ENCODE results near the gene SLC4A2.
A peak's percentile ranks its signal among the peaks of the same experiment; 100 is the strongest.

The SLC4A2 gene

GRCh38 chr7:151118108-151119054 lies 59.0 kb downstream of the SLC4A2 start:
- no peak for DNase-seq

GRCh38 chr7:151119055-151119415 lies 59.6 kb downstream of the SLC4A2 start:
- no peak for DNase-seq

DNA sequence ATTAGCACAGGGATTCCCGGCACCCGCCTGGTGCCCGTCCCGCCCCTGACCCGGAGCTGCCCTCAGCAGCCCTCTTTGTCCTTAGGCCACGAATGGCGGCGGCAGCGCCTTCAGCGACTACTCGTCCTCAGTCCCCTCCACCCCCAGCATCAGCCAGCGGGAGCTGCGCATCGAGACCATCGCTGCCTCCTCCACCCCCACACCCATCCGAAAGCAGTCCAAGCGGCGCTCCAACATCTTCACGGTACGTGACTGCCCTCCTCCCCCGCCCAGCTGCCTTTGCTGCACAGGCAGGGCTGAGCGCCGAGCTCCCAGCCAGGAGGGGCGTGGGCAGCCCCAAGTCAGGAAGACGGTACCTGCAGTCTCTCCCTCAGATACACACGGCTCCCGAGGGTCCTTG lies 60.5 kb downstream of the SLC4A2 start:
- no peak for DNase-seq

DNA sequence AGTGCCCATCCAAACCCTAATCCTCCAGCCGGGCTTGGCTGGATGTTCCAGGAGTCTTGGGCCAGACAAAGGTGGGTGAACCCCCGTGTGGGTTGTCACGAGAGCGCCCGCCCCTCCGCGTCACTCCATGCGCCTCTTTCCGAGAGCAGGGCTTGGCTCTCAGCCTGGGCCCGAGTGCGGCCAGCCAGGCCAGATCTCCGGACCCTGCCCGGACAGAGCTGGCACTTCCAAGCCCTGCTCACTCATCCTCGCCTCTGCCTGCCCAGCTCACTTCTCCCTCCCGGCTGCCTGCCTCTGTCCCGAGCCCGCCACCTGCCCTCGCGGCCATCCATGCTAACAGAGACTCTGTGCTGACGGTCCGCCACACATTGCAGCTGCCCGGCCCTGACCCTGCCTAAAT lies 61.5 kb downstream of the SLC4A2 start:
- no peak for DNase-seq

DNA sequence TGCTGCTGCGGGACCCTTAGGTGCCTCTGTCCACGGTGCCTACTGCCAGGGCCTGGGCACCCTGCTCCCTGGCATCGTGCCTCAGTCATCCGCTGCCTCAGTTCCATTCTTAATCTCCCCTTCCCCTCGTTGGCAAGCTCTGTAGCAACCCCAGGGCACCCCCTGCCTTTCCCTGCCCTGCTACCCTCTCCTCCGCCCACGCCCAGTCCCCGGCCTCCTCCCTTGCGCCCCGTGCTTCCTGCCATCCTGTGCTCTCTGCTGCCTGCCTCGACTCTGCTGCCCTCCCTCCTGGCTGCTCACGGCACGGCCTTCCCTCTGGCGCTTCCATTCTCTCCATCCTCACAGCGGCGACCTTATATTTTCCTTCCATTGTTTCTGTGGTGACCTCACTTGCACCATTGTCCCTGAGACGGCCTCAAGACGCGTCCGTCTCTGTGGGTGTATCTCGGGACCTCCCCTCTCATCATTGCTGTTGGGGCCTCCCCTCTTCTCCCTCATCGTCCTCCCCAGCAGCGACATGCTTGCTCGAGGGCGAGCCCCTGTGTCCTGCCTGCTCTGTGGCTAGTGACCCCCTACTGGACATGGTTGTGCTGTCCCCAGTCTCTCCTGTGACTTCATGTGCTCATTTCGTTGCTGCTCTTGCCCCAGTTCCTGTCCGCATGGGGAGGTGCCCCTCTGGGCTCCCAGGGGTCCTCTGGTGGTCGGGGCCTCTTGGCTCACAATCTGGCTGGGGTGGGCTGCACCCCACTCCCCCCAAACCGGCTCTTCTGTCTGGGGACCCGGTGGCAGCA lies 62.2 kb downstream of the SLC4A2 start:
- no peak for DNase-seq

GRCh38 chr7:151122276-151122675 lies 62.9 kb downstream of the SLC4A2 start:
- DNase-seq, result no peak

- DNase-seq, result no peak
Measured at GRCh38 chr7:151122796-151123157, 63.4 kb downstream of the SLC4A2 start.

DNA sequence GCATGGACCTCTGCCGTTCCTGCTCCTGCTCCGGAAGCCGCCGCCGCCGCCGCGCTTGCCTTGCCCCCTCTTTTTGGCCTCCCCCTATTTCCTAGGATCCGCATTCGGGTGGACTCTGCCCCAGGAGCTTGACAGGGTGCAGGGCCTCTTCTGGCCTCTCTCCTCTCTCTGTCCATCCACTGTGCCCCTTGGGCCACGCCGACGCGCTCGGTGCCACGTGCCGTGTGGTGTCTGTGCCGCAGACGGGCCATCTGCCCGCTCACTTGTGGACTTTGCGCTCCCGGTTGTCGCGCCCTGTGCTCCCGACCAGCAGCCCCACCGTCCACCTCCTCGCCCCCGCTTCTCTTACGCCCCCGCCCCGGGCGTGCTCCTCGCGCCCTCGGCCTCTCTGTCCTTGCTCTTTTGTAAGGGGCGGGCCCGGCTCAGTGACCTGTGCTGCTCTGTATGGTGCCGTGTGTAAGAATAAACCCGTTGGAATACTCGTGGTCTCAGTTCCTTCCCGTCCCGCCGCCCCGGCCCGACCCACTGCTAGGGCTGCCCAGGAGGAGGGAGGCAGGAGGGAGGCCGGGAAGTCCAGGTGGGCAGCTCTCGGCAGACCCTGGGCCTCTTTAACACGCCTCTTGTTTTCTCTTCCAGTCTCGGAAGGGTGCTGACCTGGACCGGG lies 63.9 kb downstream of the SLC4A2 start:
- DNase-seq, result no peak

GRCh38 chr7:151123822-151124464 lies 64.6 kb downstream of the SLC4A2 start:
- DNase-seq, result peak; percentile 67 to 83

- no peak for DNase-seq
Measured at GRCh38 chr7:151124481-151124880, 65.1 kb downstream of the SLC4A2 start.

GRCh38 chr7:151124899-151125399 lies 65.6 kb downstream of the SLC4A2 start:
- DNase-seq, result no peak

- no peak for DNase-seq
Measured at GRCh38 chr7:151125470-151125845, 66.1 kb downstream of the SLC4A2 start.

GRCh38 chr7:151125846-151126481 lies 66.6 kb downstream of the SLC4A2 start:
- no peak for DNase-seq
